HG02852 (cell line): ENCODE measurements around the gene C16orf74.

Experiments
- ATAC-seq: cut with Tn5 transposase; IDR thresholded peaks from one replicate; pipeline ENCODE4 v1.9.1; 2021; ENCODE audit warnings: mild to moderate bottlenecking, moderate library complexity; ENCODE audit not compliant: unreplicated experiment

The C16orf74 gene

DNA sequence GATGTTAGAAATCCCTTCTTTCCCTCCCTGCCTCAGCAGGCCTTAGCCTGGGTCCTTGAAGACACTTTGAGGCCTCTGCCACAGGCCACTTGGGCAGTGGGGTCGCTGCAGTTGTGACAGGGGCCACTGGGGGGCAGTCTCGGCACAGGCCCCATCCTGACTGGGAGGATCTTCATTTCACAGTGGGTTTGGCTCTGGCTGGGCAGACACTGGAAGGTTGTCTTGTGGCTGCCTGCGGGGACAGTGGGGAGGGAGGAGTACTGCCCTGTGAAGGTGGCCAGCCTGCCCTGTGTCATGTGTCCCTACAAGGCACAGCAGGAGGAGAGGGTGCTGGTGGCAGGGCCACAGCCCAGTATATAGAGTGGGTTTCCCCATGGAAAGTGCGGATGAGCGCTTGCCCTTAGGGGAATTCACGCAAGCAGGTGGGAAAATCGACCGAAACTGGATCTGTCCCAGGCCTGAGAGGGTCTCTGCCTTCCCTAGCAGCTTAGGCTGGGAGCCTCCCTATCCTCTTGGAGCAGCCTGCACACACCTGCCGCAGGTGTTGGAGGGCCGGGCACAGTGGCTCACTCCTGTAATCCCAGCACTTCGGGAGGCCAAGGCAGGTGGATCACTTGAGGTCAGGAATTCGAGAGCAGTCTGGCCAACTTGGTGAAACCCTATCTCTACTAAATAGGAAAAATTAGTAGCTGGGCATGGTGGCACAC is 90.9 kb downstream of the C16orf74 start:
- no peak for ATAC-seq

DNA sequence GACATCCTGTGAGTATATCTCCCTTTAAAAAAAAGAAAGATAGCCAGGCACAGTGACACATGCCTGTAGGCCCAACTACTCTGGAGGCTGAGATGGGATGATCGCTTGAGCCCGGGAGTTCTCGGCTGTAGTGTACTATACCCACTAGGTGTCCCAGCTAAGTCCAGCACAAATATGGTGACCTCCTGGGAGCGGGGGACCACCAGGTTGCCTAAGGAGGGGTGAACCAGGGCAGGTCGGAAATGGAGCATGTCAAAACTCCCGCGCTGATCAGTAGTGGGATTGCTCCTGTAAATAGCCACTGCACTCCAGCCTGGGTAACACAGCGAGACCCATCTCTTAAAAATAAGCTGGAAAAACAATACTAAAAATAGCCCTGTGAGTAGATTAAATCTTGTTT is 91.6 kb downstream of the C16orf74 start:
- no peak for ATAC-seq

DNA sequence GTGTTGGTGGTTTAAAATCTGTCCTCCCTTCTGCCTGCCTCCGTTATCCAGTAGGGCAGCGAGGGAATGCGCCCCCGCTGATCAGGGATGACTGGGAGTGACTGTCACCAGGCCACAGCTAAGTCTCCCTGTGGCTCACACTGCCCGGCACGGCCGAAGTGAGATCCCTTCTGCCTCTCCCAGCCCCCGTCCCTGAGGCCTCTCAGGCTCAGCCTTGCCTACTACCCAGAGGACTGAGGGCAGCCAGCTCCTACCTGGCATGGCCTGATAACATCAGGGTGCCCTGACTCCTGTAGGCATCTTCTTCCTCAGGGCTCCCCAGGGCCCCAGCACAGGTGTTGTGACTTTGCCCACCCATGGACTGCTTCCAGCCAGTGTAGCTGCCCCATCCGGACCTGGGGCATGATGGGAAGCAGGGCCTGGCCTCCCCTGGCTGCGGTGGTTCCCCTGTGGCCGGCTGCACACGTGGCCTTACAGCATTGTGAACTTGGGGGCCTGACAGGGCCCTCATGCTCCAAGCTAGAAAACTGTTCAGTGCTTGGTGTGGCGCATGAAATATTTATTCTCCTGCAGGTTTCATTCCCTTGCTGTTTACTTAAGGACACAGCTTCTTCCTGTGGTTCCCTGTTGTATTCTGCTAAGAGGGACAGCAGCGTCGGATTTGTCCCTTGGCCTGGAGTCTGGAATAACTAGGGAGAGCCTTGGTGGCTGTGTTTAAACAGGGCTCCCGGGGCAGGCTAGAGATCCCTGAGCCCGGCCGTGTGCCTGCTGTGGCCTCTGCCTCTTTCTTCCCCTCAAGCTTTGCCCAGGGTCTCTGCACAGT is 92.2 kb downstream of the C16orf74 start:
- ATAC-seq: no peak

GRCh38 chr16:85657996-85658395 is 92.9 kb downstream of the C16orf74 start:
- no peak for ATAC-seq
